Brain microvascular endothelial cell (primary cell): ENCODE data around the gene PLK1.

Experiments
- DNase-seq: peaks from one replicate; pipeline ENCODE4 v3.0.0-alpha.2; 2020
- H3K27ac ChIP-seq: fragments of 250-450 bp; sonication (Bioruptor Pico); 2 replicates; pipeline ENCODE4 v1.5.1; 2020; ENCODE audit warnings: mild to moderate bottlenecking, moderate library complexity
- H3K27me3 ChIP-seq: fragments of 250-450 bp; sonication (Bioruptor Pico); replicated peaks from 2 replicates; pipeline ENCODE4 v1.5.1; 2020; ENCODE audit warnings: mild to moderate bottlenecking
- H3K36me3 ChIP-seq: fragments of 250-450 bp; sonication (Bioruptor Pico); replicated peaks from 2 replicates; pipeline ENCODE4 v1.5.1; 2020; ENCODE audit warnings: mild to moderate bottlenecking
- H3K4me3 ChIP-seq: 2 replicates; pipeline ENCODE4 v1.5.1; 2011; ENCODE audit warnings: low read depth, mild to moderate bottlenecking, control low read depth, low read length, moderate library complexity
- in situ Hi-C: cut with HindIII; loops from 2 replicates; pipeline ENCODE4 v1.10.0; 2017; ENCODE audit warnings: low sequenced_read_pairs, low pct_ligation_motif_present
- TF ChIP-seq, protein P1 (sequence below): IDR thresholded peaks from 2 replicates; pipeline ENCODE4 v1.5.1; 2011; ENCODE audit warnings: low read depth, mild to moderate bottlenecking, moderate library complexity, low read length, control low read depth, inconsistent platforms; ENCODE audit errors: missing control alignments

The PLK1 gene

DNA sequence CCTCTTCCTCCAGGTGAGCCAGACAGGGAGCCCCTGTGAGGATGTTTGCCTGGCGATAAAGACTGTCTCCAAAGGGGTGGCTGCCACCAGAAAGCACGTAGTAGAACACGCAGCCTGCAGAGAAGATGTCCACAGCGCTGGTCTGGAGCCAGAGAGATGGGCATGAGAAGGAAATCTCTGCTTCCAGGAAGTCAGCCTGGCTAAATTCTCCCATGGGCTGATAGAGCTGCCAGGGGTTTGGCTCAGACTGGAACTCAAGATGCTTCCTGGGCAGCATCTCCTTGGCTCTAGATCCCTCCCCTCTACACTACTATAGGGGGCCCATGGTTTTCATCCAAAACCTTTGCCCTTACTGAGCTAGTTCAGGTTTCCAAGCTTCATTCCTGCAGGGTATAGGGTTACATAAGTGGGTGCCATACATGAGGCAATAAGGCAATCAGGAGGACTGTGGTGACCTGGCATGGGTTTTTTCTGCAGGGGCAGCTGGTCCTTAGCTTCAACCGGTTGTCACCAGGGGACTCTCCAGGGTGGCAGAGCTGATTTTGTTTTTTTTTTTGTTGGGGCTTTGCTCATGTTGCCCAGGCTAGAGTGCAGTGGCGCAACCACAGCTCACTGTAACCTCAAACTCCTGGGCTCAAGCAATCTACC lies 13.6 kb downstream of the PLK1 start:
- Histone ChIP-seq H3K36me3 (peaks cover 32% of the 10 kb centered on the region), H3K27ac (no peak overlapping the region), H3K27me3 (no peaks in the 10 kb centered on the region), H3K4me3 (no peak overlapping the region)
- in situ Hi-C loops: no loop called here
- no peak for DNase-seq
- TF ChIP-seq, protein P1, sequence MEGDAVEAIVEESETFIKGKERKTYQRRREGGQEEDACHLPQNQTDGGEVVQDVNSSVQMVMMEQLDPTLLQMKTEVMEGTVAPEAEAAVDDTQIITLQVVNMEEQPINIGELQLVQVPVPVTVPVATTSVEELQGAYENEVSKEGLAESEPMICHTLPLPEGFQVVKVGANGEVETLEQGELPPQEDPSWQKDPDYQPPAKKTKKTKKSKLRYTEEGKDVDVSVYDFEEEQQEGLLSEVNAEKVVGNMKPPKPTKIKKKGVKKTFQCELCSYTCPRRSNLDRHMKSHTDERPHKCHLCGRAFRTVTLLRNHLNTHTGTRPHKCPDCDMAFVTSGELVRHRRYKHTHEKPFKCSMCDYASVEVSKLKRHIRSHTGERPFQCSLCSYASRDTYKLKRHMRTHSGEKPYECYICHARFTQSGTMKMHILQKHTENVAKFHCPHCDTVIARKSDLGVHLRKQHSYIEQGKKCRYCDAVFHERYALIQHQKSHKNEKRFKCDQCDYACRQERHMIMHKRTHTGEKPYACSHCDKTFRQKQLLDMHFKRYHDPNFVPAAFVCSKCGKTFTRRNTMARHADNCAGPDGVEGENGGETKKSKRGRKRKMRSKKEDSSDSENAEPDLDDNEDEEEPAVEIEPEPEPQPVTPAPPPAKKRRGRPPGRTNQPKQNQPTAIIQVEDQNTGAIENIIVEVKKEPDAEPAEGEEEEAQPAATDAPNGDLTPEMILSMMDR: no peak

DNA sequence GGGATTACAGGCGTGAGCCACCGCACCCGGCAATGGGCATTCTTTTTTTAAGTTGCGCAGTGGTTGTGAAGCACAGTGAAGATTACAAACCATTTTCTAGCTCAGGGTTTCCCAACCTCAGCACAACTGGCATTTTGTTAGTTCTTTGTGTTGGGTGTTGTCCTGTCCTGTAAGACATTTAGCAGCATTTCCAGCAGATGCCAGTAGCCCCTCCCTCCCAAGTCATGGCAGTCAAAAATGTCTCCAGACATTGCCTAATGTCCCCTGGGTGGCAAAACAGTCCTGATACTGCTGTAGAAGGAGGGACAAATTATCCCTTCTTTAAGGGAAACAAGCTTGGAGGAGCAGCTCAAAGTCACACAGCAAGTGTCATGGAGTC lies 15.6 kb downstream of the PLK1 start:
- Histone ChIP-seq H3K27me3 (no peaks in the 10 kb centered on the region), H3K4me3 (peak overlapping the region; percentile 50), H3K36me3 (peaks cover 19% of the 10 kb centered on the region), H3K27ac (no peak overlapping the region)
- TF ChIP-seq, protein P1: no peak
- in situ Hi-C loops: no loop called here
- no peak for DNase-seq

DNA sequence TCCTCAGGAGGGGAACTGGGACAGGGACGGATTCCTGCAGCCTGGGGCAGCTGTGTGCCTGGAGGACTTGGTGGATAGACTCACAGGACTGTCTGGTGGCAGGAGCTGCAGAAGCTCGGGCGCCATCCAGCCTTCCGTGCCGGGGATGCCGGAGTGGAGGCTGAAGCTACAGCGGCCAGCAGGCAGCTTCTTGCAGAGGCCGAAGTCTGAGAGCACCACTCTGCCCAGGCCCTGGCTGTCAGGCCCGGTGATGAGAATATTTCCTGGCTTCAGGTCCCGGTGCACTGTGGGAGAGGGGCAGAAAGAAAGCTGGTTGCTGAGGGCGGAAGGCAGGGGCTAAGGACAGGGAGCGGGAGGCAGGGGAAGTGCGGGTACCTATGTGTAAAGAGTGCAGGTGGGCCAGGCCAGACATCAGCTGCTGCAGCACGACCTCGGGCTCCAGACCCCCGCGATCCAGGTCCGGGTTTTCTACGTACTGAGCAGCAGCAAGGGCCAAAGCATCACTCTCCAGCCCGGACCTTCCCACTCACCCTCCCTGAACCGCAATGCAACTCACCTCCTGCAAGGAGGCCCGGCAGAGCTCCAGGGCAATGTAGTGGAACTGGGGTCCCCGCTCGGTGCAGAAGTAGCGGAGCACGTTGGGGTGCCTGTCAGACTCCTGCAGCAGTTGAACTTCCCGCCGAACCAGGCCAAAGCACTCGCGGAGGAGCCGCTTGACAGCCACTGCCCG lies 16.1 kb downstream of the PLK1 start:
- in situ Hi-C loops: no loop called here
- DNase-seq: peak; percentile 15
- no peaks in the 10 kb centered on the region for H3K27me3 ChIP-seq
- H3K4me3 ChIP-seq: peak overlapping the region; percentile 50
- H3K27ac ChIP-seq: no peak overlapping the region
- TF ChIP-seq, protein P1: no peak
- peaks cover 14% of the 10 kb centered on the region for H3K36me3 ChIP-seq

DNA sequence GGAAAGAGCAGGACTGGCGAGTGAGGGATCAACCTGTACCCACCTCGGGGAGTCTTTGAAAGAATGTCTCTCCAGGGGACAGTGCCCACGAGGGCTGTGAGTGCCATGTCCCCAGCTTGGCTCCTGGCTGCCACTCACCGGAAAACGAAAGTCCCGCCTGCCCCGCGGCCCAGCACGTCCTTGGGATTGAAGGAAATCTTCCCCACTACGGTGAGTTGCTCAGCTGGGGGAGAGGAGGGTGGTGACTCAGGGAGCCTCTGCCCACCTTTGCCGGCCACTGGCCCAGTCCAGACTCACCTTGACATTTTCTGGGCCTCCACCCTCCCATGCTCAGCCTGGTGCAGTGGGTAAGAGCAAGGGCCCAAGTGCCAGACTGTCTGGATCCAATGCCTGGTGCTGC lies 17.1 kb downstream of the PLK1 start:
- TF ChIP-seq, protein P1: no peak
- Histone ChIP-seq H3K36me3 (peaks cover 4% of the 10 kb centered on the region), H3K27ac (no peak overlapping the region), H3K4me3 (no peak overlapping the region), H3K27me3 (no peaks in the 10 kb centered on the region)
- DNase-seq: no peak
- in situ Hi-C loops: no loop called here

DNA sequence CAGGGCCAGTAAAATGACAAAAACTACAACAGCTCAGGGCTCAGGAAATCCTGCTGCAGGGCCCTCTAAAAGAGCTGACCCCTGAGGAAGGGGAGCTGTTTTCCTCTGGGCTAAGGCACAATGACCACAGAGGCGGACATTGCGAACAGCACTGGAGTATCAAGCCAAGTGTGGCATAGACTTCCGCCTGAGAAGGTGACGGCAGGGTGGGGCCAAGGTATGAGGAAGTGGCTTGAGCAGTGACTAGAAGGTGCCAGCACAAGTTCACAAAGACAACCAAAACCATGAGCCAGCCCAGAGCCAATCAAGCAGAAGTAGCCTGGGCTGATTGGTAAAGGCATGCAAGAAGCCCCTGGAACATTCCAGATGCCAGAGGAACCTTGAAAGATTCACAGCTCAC lies 20.4 kb downstream of the PLK1 start:
- TF ChIP-seq, protein P1: no peak
- in situ Hi-C loops: no loop called here
- H3K27me3 ChIP-seq: no peaks in the 10 kb centered on the region
- no peak for DNase-seq
- H3K4me3 ChIP-seq: no peak overlapping the region
- H3K27ac ChIP-seq: no peak overlapping the region
- H3K36me3 ChIP-seq: no peaks in the 10 kb centered on the region
